HepG2 (cell line): ENCODE measurements around the gene CLEC16A. TPM values are rescaled to one million over a fixed set of nuclear protein-coding genes. Genes with fewer than 3 reads are reported as not detected.

ENCODE experiments used
- AHDC1 ChIP-seq: sonication (generic); formaldehyde crosslinking; IDR thresholded peaks from 2 replicates; pipeline ENCODE4 v1.5.1; 2020; ENCODE audit warnings: mild to moderate bottlenecking, missing genetic modification reagents, borderline replicate concordance
- CREB1 ChIP-seq, 2 experiments: fragments of 450-650 bp in 1 of 2; IDR thresholded peaks; 2 replicates each; pipeline ENCODE4 v1.6.1; 2016 to 2017; ENCODE audit warnings: control low read depth in 1 of 2, mild to moderate bottlenecking in 1 of 2, missing compliant biosample characterization in 1 of 2, missing genetic modification characterization in 1 of 2
- IRX3 ChIP-seq: sonication (generic); formaldehyde crosslinking; IDR thresholded peaks from 2 replicates; pipeline ENCODE4 v1.8.1; 2023; ENCODE audit warnings: mild to moderate bottlenecking, low read depth, missing genetic modification reagents, borderline replicate concordance
- KDM3A ChIP-seq: IDR thresholded peaks from 2 replicates; pipeline ENCODE4 v1.6.1; 2018; ENCODE audit warnings: low read depth, missing compliant biosample characterization
- MED1 ChIP-seq: sonication (generic); formaldehyde crosslinking; IDR thresholded peaks from 2 replicates; pipeline ENCODE4 v1.4.0; 2020; ENCODE audit warnings: missing genetic modification reagents
- U2AF2 ChIP-seq: fragments of 200-400 bp; formaldehyde crosslinking; IDR thresholded peaks from 2 replicates; pipeline ENCODE4 v1.6.1; 2017; ENCODE audit warnings: low read depth, mild to moderate bottlenecking, low read length
- ZNF3 ChIP-seq: IDR thresholded peaks from 2 replicates; pipeline ENCODE4 v1.7.0; 2017; ENCODE audit warnings: inconsistent platforms
- ZNF383 ChIP-seq: sonication (generic); formaldehyde crosslinking; IDR thresholded peaks from 2 replicates; pipeline ENCODE4 v1.4.0; 2020; ENCODE audit warnings: missing genetic modification reagents, mild to moderate bottlenecking, borderline replicate concordance
- ZNF546 ChIP-seq: sonication (generic); formaldehyde crosslinking; conservative IDR thresholded peaks from 2 replicates; pipeline ENCODE4 v1.8.1; 2023; ENCODE audit warnings: mild to moderate bottlenecking, missing genetic modification reagents
- ZNF605 ChIP-seq: sonication (generic); formaldehyde crosslinking; IDR thresholded peaks from 2 replicates; pipeline ENCODE4 v1.8.0; 2022; ENCODE audit warnings: mild to moderate bottlenecking, missing genetic modification reagents
- ZNF775 ChIP-seq: sonication (generic); formaldehyde crosslinking; IDR thresholded peaks from 2 replicates; pipeline ENCODE4 v1.4.0; 2020; ENCODE audit warnings: missing genetic modification reagents, mild to moderate bottlenecking, moderate library complexity, borderline replicate concordance
- polyA plus RNA-seq, 8 experiments: library from polyadenylated mRNA; depleted of rRNA in 3 of 8; stranded (reverse) in 7 of 8; unstranded in 1 of 8; fragments of >200 nt; fragmentation: Illumina TruSeq in 4 of 8; extraction: Trizol in 4 of 8; gene quantifications; 2 replicates each; pipeline versions ENCODE4 v1.2.1 to v1.2.3, GENCODE V29; 2011 to 2016; ENCODE audit warnings: low read depth in 4 of 8, missing spikeins in 1 of 8, mixed read lengths in 1 of 8; ENCODE audit not compliant: insufficient read depth in 1 of 8
- total RNA-seq, 5 experiments: library from RNA; depleted of rRNA; stranded (reverse); fragments of >200 nt; fragmentation: Illumina TruSeq; extraction: Trizol; gene quantifications; 2 replicates each; pipeline ENCODE4 v1.2.3, GENCODE V29; 2016; ENCODE audit warnings: low read depth in 1 of 5
- TF ChIP-seq, protein P1 (sequence below), 2 experiments: fragments of 450-650 bp in 1 of 2; sonication (generic) in 1 of 2; formaldehyde crosslinking; IDR thresholded peaks; 2 replicates each; pipeline versions ENCODE4 v1.5.0 to v1.8.0; 2020 to 2022; ENCODE audit warnings: mild to moderate bottlenecking in 1 of 2, missing genetic modification reagents in 1 of 2
- TF ChIP-seq, protein P2 (sequence below): sonication (generic); formaldehyde crosslinking; IDR thresholded peaks from 2 replicates; pipeline ENCODE4 v1.5.0; 2020; ENCODE audit warnings: missing genetic modification reagents
- TF ChIP-seq, protein P3 (sequence below): sonication (generic); formaldehyde crosslinking; IDR thresholded peaks from 2 replicates; pipeline ENCODE4 v1.8.0; 2022; ENCODE audit warnings: mild to moderate bottlenecking, missing genetic modification reagents; ENCODE audit not compliant: insufficient replicate concordance
- TF ChIP-seq, protein P4 (sequence below): IDR thresholded peaks from 2 replicates; pipeline ENCODE4 v1.6.1; 2012; ENCODE audit warnings: low read length, improper control_type of control experiment

Gene CLEC16A
- total and polyA plus RNA-seq, 2 of the 13 experiments (the other 11 are each of a cell fraction or from before 2014, with no cell fraction given), result 8.5 to 10.3 TPM

DNA sequence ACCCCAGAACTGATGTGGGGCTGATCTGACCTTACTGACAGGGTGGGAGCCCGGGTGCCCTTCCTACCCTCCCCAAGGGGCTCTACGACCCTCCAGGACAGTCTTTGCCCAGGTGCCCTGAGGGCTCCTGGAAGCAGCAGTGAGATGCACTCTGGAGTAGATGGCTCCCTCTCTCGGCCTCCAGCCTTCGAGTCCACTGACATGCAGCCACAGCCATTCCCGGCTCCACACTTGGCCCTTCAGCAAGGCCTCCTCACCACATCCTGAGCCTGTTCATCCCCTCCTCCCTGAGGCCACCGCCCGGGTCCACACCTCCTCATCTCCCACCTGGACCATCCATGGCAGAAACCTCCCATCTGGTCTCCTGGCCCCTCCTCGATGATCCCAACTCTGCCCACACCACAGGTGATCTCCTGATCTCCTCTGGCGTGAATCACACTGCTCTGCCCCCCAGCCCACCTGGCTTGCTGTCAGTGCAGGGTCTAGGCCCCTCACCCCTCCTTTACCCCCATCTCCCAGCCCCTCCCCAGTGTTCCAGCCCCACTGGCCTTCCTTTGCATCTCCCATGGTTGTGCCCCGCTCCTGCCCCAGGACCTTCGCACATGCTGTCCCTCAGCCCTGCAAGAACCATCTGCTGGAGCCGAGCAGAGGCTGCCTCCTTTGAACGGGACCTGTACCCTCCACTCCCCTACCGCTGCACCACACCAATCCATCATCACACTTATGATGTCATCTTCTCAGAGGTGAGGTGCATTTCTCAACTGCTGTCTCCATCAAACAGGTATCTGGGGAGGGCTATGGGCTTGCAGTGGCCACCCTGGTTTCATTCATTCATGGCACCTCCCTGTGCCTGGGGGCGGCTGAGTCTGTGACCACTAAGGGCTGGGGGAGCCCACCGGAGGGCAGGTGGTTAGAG lies 267.0 kb downstream of the CLEC16A start (continued):
- TF ChIP-seq ZNF3 (CRISPR knock-in tag) (no peak), U2AF2 (no peak), KDM3A (CRISPR knock-in tag) (no peak), ZNF605 (CRISPR knock-in tag) (no peak), IRX3 (CRISPR knock-in tag) (no peak), ZNF383 (no peak), ZNF546 (CRISPR knock-in tag) (no peak), ZNF775 (CRISPR knock-in tag) (no peak), MED1 (no peak), AHDC1 (no peak), CREB1 (IDR thresholded peaks at IDR 0.05) (peak; percentile 63; the same call in 1 of the 2 replicates), CREB1 (CRISPR knock-in tag; IDR thresholded peaks at IDR 0.05) (no peak)
- TF ChIP-seq, protein P1, sequence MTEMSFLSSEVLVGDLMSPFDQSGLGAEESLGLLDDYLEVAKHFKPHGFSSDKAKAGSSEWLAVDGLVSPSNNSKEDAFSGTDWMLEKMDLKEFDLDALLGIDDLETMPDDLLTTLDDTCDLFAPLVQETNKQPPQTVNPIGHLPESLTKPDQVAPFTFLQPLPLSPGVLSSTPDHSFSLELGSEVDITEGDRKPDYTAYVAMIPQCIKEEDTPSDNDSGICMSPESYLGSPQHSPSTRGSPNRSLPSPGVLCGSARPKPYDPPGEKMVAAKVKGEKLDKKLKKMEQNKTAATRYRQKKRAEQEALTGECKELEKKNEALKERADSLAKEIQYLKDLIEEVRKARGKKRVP (CRISPR knock-in tag; IDR thresholded peaks at IDR 0.05), result no peak
- TF ChIP-seq, protein P2, sequence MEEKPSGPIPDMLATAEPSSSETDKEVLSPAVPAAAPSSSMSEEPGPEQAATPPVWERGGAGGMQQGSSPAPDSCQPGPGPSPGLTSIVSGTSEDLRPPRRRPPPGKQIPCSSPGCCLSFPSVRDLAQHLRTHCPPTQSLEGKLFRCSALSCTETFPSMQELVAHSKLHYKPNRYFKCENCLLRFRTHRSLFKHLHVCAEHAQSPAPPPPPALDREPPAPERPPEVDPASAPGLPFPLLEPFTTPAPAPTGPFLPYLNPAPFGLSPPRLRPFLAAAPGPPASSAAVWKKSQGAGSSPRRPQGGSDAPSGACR (CRISPR knock-in tag), result no peak
- TF ChIP-seq, protein P3, sequence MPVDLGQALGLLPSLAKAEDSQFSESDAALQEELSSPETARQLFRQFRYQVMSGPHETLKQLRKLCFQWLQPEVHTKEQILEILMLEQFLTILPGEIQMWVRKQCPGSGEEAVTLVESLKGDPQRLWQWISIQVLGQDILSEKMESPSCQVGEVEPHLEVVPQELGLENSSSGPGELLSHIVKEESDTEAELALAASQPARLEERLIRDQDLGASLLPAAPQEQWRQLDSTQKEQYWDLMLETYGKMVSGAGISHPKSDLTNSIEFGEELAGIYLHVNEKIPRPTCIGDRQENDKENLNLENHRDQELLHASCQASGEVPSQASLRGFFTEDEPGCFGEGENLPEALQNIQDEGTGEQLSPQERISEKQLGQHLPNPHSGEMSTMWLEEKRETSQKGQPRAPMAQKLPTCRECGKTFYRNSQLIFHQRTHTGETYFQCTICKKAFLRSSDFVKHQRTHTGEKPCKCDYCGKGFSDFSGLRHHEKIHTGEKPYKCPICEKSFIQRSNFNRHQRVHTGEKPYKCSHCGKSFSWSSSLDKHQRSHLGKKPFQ, result no peak
- TF ChIP-seq, protein P4, sequence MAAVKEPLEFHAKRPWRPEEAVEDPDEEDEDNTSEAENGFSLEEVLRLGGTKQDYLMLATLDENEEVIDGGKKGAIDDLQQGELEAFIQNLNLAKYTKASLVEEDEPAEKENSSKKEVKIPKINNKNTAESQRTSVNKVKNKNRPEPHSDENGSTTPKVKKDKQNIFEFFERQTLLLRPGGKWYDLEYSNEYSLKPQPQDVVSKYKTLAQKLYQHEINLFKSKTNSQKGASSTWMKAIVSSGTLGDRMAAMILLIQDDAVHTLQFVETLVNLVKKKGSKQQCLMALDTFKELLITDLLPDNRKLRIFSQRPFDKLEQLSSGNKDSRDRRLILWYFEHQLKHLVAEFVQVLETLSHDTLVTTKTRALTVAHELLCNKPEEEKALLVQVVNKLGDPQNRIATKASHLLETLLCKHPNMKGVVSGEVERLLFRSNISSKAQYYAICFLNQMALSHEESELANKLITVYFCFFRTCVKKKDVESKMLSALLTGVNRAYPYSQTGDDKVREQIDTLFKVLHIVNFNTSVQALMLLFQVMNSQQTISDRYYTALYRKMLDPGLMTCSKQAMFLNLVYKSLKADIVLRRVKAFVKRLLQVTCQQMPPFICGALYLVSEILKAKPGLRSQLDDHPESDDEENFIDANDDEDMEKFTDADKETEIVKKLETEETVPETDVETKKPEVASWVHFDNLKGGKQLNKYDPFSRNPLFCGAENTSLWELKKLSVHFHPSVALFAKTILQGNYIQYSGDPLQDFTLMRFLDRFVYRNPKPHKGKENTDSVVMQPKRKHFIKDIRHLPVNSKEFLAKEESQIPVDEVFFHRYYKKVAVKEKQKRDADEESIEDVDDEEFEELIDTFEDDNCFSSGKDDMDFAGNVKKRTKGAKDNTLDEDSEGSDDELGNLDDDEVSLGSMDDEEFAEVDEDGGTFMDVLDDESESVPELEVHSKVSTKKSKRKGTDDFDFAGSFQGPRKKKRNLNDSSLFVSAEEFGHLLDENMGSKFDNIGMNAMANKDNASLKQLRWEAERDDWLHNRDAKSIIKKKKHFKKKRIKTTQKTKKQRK, result no peak
